GM19455 (cell line): ENCODE data around the gene MYH3.
A peak's percentile ranks its signal among the peaks of the same experiment; 100 is the strongest.
"Not testable (repeated sequence)": the region's sequence is repeated elsewhere in the genome, so short reads cannot be mapped to it uniquely, and the experiment has no call there.

Experiments
- ATAC-seq: cut with Tn5 transposase; IDR thresholded peaks from one replicate; pipeline ENCODE4 v1.9.1; 2021; ENCODE audit not compliant: unreplicated experiment

The MYH3 gene

DNA sequence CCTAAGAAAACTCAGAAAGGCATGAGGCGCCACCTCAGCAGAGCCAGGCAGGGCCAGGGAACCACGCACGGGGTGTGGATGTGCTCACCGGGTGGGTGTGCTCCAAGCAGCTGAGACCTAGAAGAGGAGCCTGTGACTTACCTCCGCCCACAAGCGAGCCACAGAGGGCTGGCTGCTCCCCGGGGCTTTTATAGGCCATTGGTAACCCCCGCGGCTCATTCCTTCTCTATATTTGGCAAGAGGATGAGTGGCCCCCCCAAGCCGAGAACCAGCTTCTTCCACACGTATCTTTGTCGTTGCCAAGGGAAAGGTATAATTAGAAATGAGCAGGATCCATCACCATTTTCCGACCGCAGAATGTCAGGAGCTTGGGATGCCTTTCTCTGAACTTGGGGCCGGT lies at the start of gene MYH3:
Gene MYH3, minus strand, starts transcription at position 162 of the 400 bp plus-strand sequence. CDS start 2,245 bp downstream, outside the sequence.
- no peak for ATAC-seq

DNA sequence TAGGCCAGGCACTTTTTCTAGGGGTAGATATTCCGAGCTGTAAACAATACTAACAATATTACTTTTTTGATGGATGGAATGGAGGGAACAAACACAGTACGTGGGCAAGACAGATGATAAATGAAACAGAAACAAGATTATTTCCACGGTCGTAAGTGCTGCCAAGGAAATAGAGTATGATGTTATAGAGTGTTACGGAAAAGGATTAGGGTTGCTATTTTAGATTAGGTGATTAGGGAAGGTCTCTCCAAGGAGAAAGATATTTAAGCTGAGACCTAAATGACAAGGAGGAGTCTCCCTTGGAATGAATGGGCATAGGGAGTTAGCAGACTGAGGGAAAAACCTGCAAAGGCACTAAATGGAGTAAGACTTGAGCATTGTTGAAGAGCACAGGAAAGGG lies 48.6 kb upstream of the MYH3 start:
- no peak for ATAC-seq

DNA sequence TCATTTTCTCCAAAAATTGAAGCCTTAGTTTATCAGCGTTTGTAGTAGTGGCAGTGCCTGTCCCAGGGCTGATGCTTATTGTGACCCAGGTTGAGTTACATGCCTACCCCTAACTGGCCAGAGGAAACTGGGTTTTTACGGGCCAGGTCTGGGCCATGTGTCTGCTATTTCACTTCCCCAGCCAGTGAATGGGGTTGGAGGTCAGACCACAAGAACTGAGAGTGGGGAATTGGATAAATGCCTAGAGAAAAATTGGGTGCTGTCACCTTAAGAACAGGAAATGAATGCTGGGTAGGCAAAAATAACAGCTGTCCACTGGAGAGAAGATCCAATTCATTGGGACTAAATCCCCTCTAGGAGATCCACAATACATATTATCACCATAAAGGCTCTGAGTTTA lies 45.5 kb upstream of the MYH3 start:
- ATAC-seq = no peak

DNA sequence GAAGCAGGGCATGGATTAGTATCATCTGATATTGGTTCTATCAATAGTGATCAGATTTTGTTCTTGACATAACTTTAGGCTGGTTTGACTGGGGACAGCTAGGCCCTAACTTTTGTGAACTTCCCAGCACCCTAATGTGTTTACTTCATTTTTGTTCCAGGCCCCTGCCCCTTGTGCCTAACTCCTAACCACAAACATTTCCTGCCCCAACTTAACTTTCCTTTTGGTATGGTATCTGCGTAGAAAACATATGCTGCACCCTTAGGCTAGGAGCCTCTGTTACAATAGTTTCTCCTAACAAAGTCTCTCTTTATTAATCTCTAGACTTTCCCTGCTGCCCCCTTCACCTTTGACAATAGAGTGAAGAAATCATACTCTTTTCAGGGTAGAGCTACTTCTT lies 42.7 kb upstream of the MYH3 start:
- ATAC-seq = no peak

DNA sequence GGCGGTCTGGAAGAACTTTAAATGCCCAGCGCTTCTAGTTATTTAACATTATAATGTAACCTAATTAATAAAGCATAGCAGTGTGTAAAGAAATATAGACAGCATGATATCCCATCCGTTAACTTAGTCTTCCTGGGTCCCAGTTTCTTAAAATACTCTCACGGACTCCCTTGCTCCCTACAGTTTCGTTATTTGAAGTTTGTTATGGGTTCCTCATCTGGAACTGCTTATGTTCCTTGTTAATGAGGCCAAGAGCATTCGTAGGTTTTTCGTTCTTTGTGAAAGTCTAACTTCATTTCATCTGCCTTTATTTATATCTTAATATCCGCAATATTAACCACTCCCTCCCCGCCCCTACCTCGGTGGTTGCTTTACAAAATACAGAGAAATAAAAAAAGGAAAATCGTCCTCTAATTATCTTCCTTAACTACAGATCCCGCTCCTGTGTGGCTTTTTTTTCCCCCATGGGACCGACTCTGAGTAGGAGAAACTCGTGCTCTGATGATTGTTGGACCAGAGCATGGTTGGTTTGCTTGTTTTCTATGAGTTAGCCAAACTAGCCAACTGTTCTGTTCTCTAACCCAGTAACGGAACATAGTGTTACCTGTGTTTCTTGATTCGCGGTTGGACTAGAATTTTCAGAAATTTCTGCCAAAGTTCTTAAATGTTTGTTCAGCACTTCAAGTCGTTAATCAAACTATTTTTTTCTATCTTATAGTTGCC lies 41.1 kb upstream of the MYH3 start:
- ATAC-seq = no peak

DNA sequence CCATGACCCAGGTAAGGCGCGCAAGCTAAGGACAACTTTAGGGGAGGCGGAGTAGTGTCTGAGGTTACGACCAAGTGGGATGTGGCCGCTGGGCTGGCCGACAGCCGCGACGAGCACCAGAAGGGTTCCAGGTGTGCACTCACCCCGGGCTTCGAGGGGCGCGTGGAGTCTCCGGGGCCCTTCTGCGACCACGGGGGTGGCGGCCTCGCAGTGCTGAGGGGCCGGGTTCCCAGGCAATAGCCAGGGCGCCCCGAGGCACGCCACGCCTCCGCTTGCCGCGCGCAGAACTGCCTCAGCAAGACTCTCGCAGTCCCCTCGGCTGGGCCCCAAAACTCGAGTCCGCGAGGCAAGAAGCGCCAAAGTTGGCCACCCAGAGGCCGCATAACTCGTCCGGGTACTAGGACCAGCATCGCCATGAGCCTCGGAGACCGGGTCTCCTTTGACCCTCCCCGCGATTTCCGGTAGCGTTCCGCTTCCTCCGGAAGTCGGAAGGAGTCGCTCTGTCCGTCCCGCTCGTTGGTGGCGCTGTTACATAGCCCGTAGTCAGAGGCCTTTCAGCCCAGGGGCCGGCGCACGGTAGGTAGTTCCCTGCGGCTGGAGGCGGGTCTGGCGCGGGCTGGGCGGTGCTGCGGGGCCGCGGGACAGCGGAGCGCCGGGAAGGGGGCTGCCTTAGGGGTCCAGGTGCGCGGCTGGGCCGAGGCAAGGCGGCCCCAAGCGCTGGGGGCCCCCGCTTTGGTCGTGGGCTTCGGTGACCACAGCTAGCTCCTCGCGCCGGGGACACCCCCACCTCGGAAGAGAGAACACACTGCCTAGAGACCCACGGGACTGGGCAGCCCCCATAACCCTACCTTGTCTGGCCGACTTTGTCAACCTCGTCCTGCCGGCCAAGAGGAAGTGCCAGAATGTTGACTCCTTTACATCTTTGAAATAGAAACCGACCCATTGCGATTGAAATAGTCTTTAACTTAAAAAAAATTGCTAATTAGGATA lies 40.3 kb upstream of the MYH3 start, which contains the start of the genes ADPRM and SCO1:
Gene ADPRM, plus strand, starts transcription at position 503 of the 990 bp plus-strand sequence. CDS start 7,333 bp downstream, outside the sequence.
Gene SCO1, minus strand, starts transcription at position 442 of the 990 bp plus-strand sequence. Its CDS starts 26 bp downstream, at position 416.
- ATAC-seq = peak; percentile 97

DNA sequence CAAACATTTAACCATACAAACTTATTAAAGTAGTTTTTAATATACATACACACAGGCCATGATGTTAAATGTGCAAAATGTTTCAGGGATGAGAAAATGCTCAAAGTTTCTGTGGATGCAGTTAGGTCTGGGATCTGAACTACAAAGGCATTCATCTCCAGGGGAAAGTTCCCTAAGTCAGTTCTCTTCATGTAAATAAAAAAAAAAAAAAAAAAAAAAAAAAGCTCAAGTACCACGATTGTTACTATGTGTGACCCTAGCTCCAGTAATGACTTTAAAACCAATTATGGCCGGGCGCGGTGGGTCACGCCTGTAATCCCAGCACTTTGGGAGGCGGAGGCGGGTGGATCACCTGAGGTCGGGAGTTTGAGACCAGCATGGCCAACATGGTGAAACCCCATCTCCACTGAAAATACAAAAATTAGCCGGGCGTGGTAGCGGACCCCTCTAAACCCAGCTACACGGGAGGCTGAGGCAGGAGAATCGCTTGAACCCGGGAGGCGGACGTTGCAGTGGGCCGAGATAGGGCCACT lies 38.8 kb upstream of the MYH3 start:
- not testable (repeated sequence) for ATAC-seq

DNA sequence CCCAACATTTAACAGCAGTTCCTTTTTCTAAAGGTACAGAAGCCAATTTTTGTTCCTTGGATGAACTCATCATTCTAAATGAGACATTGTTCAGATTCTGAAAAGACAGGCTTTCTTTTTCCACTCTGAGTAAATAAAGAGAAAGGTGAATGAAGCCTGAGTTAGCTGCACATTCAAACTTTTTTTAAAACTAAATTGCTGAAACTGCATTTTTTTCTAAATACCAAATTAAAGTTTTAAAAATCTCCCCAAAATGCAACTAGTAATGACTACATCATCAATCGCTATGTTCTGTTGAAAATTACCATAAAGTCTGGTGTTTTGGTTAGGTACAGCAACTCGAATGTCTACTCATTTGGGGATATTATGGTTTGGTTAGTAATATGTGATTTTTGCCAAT lies 30.4 kb upstream of the MYH3 start:
- ATAC-seq = no peak

DNA sequence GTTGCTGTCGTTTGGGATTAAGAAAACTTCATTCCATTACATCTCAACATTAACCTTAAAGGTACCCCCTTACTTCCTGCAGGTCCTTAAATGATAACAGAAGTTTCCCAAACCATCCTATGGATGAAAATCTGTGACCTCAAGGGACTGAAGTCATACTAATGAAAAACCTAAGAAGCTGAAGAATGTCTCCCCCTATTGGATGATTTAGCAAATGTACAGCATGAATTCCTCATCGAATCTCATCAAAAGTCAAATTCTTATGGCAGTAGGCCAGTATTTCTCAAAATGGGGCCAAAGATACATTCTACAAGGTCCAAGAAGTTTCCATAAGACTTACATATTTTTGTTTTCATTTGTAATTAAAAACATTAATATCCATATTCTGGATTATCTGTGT lies 26.7 kb upstream of the MYH3 start:
- no peak for ATAC-seq

DNA sequence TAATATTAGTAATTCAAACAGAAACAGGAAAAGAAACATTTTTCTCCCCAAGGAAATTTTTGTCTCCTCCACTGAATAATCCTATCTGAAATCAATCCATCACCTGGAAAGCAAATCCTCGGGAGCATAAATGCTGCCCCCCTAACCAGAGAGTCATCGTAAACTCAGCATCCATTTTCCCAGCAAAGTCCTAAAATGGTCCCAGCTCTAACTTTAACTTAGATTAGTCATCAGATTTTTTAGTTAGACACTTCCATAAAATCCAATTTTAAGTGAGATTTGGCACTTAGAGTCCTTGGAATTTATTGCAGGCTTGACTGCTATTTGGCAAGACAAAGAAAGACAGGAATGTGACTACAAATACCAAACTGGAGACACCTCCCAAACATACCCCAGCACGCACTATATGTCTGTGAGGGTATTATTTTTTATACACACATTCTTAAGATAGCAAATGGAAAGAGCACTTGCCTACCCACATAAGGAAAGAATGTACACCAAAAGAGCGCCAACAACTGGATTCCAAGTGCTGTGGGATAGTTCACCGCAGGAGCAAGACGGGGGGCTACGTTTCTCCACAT lies 24.8 kb upstream of the MYH3 start:
- ATAC-seq = no peak

DNA sequence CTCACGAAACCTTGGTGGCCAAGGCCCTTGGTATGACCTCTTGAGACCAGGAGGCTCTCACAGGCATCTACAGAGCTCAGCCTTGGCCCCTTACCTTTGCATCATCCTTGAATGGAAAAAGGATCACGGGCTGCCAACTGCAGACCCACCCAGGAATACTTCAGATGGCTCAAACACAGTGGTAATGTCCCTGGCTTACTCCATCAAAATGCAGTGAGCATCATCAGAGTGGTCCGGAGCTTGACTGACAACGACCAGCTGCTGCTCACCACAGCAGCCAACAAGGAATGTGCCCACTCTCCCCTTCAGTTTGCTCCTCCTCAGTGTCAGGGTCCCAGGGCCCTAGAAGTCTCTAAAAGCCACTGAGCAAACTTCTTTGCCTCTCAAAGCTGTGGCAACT lies 17.6 kb upstream of the MYH3 start:
- ATAC-seq = no peak

DNA sequence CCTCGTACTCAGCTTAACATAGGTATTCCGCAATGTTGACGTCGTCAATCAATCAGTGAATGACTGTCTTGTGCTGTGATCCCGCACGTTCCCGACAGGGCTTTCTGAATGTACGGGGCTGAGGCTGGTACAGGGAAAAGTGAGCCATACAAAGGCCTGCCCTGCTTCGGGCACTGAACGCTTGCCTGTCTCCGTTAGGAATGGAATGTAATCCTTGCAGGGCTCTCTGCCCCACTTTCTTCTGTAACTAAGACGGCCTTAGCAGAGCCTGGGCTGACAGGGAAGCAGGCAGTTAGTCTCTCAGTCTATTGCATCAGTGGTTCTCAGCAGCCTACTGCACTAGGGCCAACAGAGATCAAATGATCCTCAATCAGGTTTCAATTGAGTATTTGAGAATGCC lies 16.2 kb upstream of the MYH3 start:
- no peak for ATAC-seq

DNA sequence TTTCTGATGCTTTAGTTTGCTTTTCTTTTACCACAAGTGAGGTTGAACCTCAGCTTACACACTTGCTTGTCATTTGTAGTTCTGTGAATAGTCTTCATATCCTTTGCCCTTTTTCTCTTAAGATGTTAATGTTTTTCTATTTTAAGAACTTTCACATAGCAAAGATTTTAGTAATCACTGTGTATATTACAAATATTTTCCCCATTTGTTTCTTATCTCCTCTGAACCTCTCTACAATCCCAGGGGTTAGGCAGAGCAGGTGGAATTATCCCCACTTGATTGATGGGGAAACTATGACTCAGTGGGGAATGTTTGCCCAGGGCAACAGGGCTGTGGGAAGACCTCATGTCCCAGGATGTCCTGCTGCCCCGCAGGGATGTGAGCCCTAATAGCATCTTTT lies 11.7 kb upstream of the MYH3 start:
- no peak for ATAC-seq

DNA sequence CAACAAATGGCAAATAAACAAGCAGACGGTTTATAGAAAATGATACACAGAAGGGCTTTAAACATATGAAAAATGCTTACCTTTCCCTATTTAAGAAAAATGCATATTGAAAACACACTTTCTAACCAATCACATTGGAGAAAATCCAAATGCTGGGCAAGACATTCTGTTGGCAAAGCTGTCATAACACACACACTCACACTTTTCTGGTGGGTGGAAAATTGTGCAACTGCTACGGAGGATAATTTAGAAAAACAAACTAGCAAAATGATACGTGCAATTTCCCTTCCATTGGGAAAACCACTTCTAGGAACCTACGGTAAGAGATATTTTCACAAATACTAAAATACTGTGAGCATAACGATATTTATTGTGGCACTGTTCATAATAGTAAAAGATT lies 9.8 kb upstream of the MYH3 start:
- ATAC-seq = no peak

DNA sequence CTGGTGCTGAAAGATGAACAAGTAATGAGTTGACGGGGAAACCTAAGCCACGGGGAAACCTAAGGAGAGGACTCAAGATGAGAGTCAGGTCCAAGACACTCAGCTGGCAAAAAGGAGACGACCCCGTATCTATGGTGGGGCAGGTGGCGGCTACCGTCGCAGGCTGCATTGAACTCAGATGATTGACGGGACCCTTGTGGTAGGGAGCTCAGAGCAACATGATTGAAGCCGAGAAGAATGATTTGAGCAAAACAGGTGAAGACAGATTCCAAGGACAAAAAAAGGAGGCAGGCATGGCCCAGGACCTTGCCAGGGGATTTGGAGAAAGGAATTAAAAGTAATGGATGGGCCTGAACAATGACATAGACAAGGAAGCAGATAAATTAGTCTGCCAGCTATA lies 7.5 kb upstream of the MYH3 start:
- ATAC-seq = no peak

DNA sequence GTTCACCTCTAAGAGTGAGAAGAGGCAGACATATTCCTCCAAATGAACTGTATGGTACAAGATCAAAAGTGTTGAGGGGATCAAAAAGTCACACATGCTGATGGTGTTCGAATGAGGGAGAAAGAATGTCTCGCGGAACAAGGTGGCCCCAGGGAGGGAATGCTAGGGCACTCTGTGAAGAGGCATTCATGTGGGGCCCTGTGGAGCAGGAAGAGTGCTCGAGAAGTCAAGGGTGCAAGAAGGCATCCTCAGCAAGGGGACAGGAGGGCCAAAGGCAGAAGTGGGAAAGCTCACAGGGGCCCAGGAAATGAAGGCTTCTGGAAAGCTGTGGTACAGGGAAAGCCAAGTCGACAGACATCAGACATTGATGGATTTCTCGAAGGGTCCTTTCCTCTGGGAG lies 6.1 kb upstream of the MYH3 start:
- no peak for ATAC-seq

DNA sequence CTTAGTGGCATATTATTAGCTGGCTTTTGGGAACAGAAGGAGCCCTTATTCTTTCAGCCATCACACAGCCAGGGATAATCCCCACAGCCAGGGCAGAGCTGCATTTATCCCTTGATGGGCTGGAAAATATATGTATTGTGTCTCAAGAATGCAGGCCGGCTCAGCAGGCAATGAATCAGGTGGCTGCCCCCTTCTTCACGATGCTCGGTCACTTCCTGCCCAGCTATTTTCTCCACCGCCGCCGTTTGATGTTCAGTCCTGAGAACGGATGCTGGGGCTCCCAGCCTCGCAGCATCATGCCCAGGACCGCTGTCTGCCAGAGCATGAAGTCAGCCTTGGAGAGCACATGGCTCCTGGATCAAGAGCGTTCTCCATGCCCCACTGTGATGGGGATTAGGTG lies 4.3 kb upstream of the MYH3 start:
- no peak for ATAC-seq

DNA sequence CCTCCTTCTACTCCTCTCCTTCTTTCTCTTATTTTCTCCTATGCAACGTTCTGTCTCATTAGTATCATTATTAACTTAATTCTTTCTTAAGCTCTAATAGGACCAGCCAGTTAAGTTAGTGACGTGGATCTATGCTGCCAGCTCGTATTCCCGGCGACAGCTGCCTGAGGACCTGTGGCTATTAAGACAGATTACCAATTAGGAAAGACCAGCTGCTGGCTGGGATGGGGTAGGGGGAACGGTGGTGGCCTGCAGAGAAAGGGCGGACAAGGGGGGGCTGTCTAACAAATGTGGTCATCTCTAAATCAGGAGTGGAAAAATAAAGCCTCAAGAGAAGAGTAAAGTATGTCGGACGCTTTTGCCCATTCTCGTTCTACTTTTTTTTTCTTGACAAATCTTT lies 770 bp upstream of the MYH3 start:
- no peak for ATAC-seq

DNA sequence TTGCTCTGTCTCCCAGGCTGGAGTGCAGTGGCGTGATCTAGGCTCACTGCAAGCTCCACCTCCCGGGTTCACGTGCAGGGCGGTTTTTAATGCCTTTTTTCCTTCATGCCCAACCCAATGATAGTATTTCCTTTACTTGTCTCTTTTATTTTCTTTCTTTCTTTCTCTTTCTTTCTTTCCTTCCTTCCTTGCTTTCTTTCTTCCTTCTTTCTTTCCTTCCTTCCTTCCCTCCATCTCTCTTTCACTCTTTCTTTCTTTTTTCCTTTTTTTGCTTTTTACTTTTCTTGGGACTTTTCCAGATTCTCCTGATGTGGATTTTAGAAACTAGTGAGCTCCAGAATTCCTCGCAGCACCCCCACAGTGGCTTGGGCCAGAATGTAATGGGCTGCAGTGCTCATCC lies 3.1 kb downstream of the MYH3 start:
- no peak for ATAC-seq

DNA sequence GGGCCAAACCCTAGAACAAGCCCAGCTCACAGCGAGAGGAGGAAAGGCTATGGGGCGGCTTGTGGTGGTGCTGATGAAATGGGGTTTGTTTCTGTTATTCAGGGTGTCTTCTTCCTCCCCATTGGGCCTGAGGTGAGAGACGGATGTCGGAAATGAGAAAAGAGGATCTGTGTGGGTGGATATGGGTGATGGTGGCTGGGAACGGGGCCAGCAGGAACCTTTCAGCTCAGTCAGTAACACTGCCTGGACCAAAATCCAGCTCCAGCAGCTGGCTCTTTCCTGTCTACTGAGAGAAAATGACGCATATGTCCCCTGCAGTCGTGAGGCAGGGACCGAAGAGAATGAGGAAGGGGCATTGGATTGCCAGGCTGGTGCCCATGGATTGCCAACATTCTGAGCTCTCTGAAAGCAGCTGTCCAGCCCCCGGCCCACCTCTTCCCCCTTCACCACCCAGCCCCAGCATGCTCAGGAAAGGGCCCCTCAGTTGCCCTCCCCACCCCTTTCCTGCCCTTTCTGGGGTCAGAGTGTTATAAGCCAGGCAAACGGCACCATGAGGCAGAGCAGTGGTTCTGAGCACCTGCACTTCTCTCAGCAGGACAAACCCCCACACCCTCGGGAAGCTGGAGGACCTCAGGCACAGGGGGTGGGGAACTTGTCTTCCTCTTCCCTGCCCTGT lies 4.0 kb downstream of the MYH3 start:
- no peak for ATAC-seq

DNA sequence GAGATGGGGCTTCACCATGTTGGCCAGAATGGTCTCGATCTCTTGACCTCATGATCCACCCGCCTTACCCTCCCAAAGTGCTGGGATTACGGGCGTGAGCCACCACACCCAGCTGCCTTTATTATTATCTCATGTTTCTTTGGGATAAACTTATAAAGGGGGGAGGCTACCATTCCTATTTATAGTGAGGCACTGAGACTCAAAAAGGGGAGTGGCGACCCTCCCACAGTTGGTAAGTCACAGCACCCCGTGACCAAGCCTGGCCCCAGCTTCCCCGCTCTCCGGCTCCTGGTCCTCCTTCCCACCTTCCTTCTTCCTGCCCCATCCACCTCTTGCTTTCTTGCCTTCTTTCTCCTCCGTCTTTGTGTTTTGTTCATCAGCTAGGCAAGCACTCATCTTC lies 5.2 kb downstream of the MYH3 start:
- ATAC-seq = no peak
